Activated CD8-positive, alpha-beta memory T cell treated with anti-CD3 and anti-CD28 coated beads, Interleukin-2, amount 50 U/mL, for 4 hours (primary cell): ENCODE data around the gene CRYBG1.
A peak's percentile ranks its signal among the peaks of the same experiment; 100 is the strongest.
"Not testable (repeated sequence)": the region's sequence is repeated elsewhere in the genome, so short reads cannot be mapped to it uniquely, and the experiment has no call there.

ENCODE experiments used
- DNase-seq: peaks from one replicate; pipeline ENCODE4 v3.0.0-alpha.2; 2020

CRYBG1 gene

GRCh38 chr6:106533054-106533453, 172.5 kb downstream of the CRYBG1 start:
- no peak for DNase-seq

- DNase-seq = no peak
Observed at GRCh38 chr6:106534004-106534403, 173.5 kb downstream of the CRYBG1 start.

GRCh38 chr6:106534564-106534982, 174.1 kb downstream of the CRYBG1 start:
- DNase-seq = peak; percentile 51

- no peak for DNase-seq
Observed at GRCh38 chr6:106535012-106535411, 174.5 kb downstream of the CRYBG1 start.

GRCh38 chr6:106536357-106536756, 175.8 kb downstream of the CRYBG1 start:
- DNase-seq = no peak

- DNase-seq = no peak
Observed at GRCh38 chr6:106536851-106537250, 176.3 kb downstream of the CRYBG1 start.

GRCh38 chr6:106537662-106538061, 177.1 kb downstream of the CRYBG1 start:
- no peak for DNase-seq

- no peak for DNase-seq
Observed at GRCh38 chr6:106538145-106538544, 177.6 kb downstream of the CRYBG1 start.

GRCh38 chr6:106539936-106540335, 179.4 kb downstream of the CRYBG1 start:
- DNase-seq = no peak

GRCh38 chr6:106540432-106540831, 179.9 kb downstream of the CRYBG1 start:
- no peak for DNase-seq

GRCh38 chr6:106540907-106541306, 180.4 kb downstream of the CRYBG1 start:
- DNase-seq = no peak

- DNase-seq = no peak
Observed at GRCh38 chr6:106546261-106546690, 185.8 kb downstream of the CRYBG1 start.

GRCh38 chr6:106546691-106547414, 186.3 kb downstream of the CRYBG1 start:
- no peak for DNase-seq

- DNase-seq = peak; percentile 58
Observed at GRCh38 chr6:106547601-106548453, 187.3 kb downstream of the CRYBG1 start.

- not testable (repeated sequence) for DNase-seq
Observed at GRCh38 chr6:106548926-106549455, 188.5 kb downstream of the CRYBG1 start.

- no peak for DNase-seq
Observed at GRCh38 chr6:106549521-106549920, 189.0 kb downstream of the CRYBG1 start.

- DNase-seq = no peak
Observed at GRCh38 chr6:106551155-106551554, 190.6 kb downstream of the CRYBG1 start.

- no peak for DNase-seq
Observed at GRCh38 chr6:106553440-106553839, 192.9 kb downstream of the CRYBG1 start.

GRCh38 chr6:106555767-106556166, 195.2 kb downstream of the CRYBG1 start:
- no peak for DNase-seq

- DNase-seq = no peak
Observed at GRCh38 chr6:106556368-106556960, 195.9 kb downstream of the CRYBG1 start.

- DNase-seq = no peak
Observed at GRCh38 chr6:106557837-106558236, 197.3 kb downstream of the CRYBG1 start.

GRCh38 chr6:106558364-106558763, 197.8 kb downstream of the CRYBG1 start:
- DNase-seq = no peak

- DNase-seq = not testable (repeated sequence)
Observed at GRCh38 chr6:106559659-106560058, 199.1 kb downstream of the CRYBG1 start.
